Measurements from ENCODE around the gene PMS2. TPM values are rescaled to one million over a fixed set of nuclear protein-coding genes. Genes with fewer than 3 reads are reported as not detected.

The PMS2 gene
- total RNA-seq, 1 experiment from 2014 or later = 27.6 TPM

- TF ChIP-seq, protein P1, sequence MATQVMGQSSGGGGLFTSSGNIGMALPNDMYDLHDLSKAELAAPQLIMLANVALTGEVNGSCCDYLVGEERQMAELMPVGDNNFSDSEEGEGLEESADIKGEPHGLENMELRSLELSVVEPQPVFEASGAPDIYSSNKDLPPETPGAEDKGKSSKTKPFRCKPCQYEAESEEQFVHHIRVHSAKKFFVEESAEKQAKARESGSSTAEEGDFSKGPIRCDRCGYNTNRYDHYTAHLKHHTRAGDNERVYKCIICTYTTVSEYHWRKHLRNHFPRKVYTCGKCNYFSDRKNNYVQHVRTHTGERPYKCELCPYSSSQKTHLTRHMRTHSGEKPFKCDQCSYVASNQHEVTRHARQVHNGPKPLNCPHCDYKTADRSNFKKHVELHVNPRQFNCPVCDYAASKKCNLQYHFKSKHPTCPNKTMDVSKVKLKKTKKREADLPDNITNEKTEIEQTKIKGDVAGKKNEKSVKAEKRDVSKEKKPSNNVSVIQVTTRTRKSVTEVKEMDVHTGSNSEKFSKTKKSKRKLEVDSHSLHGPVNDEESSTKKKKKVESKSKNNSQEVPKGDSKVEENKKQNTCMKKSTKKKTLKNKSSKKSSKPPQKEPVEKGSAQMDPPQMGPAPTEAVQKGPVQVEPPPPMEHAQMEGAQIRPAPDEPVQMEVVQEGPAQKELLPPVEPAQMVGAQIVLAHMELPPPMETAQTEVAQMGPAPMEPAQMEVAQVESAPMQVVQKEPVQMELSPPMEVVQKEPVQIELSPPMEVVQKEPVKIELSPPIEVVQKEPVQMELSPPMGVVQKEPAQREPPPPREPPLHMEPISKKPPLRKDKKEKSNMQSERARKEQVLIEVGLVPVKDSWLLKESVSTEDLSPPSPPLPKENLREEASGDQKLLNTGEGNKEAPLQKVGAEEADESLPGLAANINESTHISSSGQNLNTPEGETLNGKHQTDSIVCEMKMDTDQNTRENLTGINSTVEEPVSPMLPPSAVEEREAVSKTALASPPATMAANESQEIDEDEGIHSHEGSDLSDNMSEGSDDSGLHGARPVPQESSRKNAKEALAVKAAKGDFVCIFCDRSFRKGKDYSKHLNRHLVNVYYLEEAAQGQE (IDR thresholded peaks at IDR 0.05; ENCODE audit: low read depth) = no peak
Observed at GRCh38 chr7:6016653-6016966, 7.8 kb upstream of the PMS2 start (continued).

GRCh38 chr7:6015917-6016652, 7.2 kb upstream of the PMS2 start:
- peaks cover 15 to 21% of the 10 kb centered on the region in 2 experiments; a peak in 3 of 4 replicates for H3K4me1 ChIP-seq (ENCODE audit: control insufficient read depth in 1 of 2, insufficient read depth in 2 of 2, low read length in 2 of 2)
- ChIA-PET RAD21 (ENCODE audit: low non-redundant PET in 1 of 2, low total read pairs in 2 of 2, uncharacterized antibody in 2 of 2, unreplicated experiment in 2 of 2) (no interaction called here), POLR2A (interaction anchor here (1.0 to 1.3 kb wide), 2 partner anchors 12 to 40 kb away, joined by 3 to 5 read pairs; no protein-coding TSS in a partner anchor), CTCF (no interaction called here)
- no peaks in the 10 kb centered on the region for H4K20me1 ChIP-seq (ENCODE audit: insufficient read depth)
- no TSS peak for BruUV-seq (replicated peaks)
- DNase-seq (ENCODE audit: low read depth, low spot score) (no peak), ATAC-seq (peak; percentile 17; the same call in 1 of the 2 replicates)
- H3K9ac ChIP-seq (ENCODE audit: low read length) = no peak overlapping the region
- no peaks in the 10 kb centered on the region for H3K9me3 ChIP-seq (ENCODE audit: control insufficient read depth in 1 of 2, insufficient read depth in 1 of 2, low read depth in 1 of 2, low read length in 2 of 2)
- H3K36me3 ChIP-seq (ENCODE audit: control insufficient read depth in 1 of 2, insufficient read depth in 2 of 2, low read length in 2 of 2) = peaks cover 22 to 50% of the 10 kb centered on the region in 2 experiments; a peak in 3 of 4 replicates
- no peak overlapping the region for H3K4me2 ChIP-seq (ENCODE audit: low read length)
- H3K27me3 ChIP-seq (ENCODE audit: insufficient read depth, low read length) = no peaks in the 10 kb centered on the region
- no peak overlapping the region for H3K4me3 ChIP-seq (replicated peaks in 1 of 2; ENCODE audit: low read depth in 1 of 2, low read length in 2 of 2)
- no peaks in the 10 kb centered on the region for H3K9me2 ChIP-seq (ENCODE audit: insufficient read depth)
- H3K79me2 ChIP-seq (ENCODE audit: insufficient read depth, low read length) = peaks cover 21% of the 10 kb centered on the region
- H2AFZ ChIP-seq (ENCODE audit: low read depth, low read length, poor library complexity, severe bottlenecking) = no peak overlapping the region
- intact Hi-C loops (cut with micrococcal nuclease) = no loop called here
- peak overlapping the region; percentile 4 for H3K27ac ChIP-seq (ENCODE audit: low read depth, low read length)
- TF ChIP-seq SP1 (IDR thresholded peaks at IDR 0.05; ENCODE audit: low read depth) (peak; percentile 54), EGR1 (IDR thresholded peaks at IDR 0.05; ENCODE audit: low read depth) (no peak), POLR2AphosphoS5 (IDR thresholded peaks at IDR 0.05; ENCODE audit: low read depth, low read length) (peak; percentile 57), TCF7L2 (IDR thresholded peaks at IDR 0.05; ENCODE audit: borderline replicate concordance, extremely low read depth, insufficient read depth, insufficient read length) (peak; percentile 94), CEBPB (IDR thresholded peaks at IDR 0.05; ENCODE audit: low read depth) (peak; percentile 94), MAX (IDR thresholded peaks at IDR 0.05) (no peak), ZFX (IDR thresholded peaks at IDR 0.05) (no peak), ZBTB33 (IDR thresholded peaks at IDR 0.05; ENCODE audit: extremely low read depth, insufficient replicate concordance, low read length) (no peak), ELF1 (IDR thresholded peaks at IDR 0.05; ENCODE audit: borderline replicate concordance, low read depth) (no peak), CTCF (IDR thresholded peaks at IDR 0.05 in 2 of 3, conservative IDR thresholded peaks at IDR 0.05 in 1 of 3; ENCODE audit: borderline replicate concordance in 1 of 3, insufficient read depth in 1 of 3, low read depth in 2 of 3, low read length in 2 of 3) (no peak)
- TF ChIP-seq, protein P1 (IDR thresholded peaks at IDR 0.05; ENCODE audit: low read depth) = no peak
